Muscle layer of colon (tissue), 2 donors: ENCODE measurements around the gene STK38.

Experiments used
- H3K27ac ChIP-seq: one replicate; pipeline ENCODE4 v1.7.0; 2013; ENCODE audit warnings: low read depth, mild to moderate bottlenecking, low read length, moderate library complexity
- H3K27me3 ChIP-seq, 2 donors: one replicate each; pipeline ENCODE4 v1.7.0; 2013; ENCODE audit warnings: low read length in 2 of 2, mild to moderate bottlenecking in 2 of 2; ENCODE audit not compliant: insufficient read depth in 2 of 2, control insufficient read depth in 1 of 2
- H3K36me3 ChIP-seq: one replicate; pipeline ENCODE4 v1.7.0; 2013; ENCODE audit warnings: mild to moderate bottlenecking, low read length; ENCODE audit not compliant: insufficient read depth
- H3K4me1 ChIP-seq: one replicate; pipeline ENCODE4 v1.7.0; 2013; ENCODE audit warnings: mild to moderate bottlenecking, low read length; ENCODE audit not compliant: insufficient read depth
- H3K4me3 ChIP-seq, 2 donors: one replicate each; pipeline ENCODE4 v1.7.0; 2013; ENCODE audit warnings: low read length in 2 of 2, low read depth in 1 of 2, mild to moderate bottlenecking in 1 of 2, moderate library complexity in 1 of 2
- H3K9ac ChIP-seq: one replicate; pipeline ENCODE4 v1.7.0; 2013; ENCODE audit warnings: low read length
- H3K9me3 ChIP-seq: one replicate; pipeline ENCODE4 v1.7.0; 2013; ENCODE audit warnings: mild to moderate bottlenecking, low read length
- donor health status: abdominal sarcoma.
- donor health status: Adenocarcinoma of cecum.

STK38 gene

GRCh38 chr6:36560822-36561221, 13.5 kb upstream of the STK38 start:
- Histone ChIP-seq H3K9ac (no peak overlapping the region), H3K27ac (no peak overlapping the region), H3K4me1 (no peaks in the 10 kb centered on the region), H3K4me3 (no peak overlapping the region), H3K9me3 (no peaks in the 10 kb centered on the region), H3K27me3 (no peaks in the 10 kb centered on the region), H3K36me3 (no peaks in the 10 kb centered on the region)

- no peak overlapping the region for H3K4me3 ChIP-seq
- no peaks in the 10 kb centered on the region for H3K4me1 ChIP-seq
- no peaks in the 10 kb centered on the region for H3K9me3 ChIP-seq
- H3K9ac ChIP-seq: no peak overlapping the region
- H3K36me3 ChIP-seq: no peaks in the 10 kb centered on the region
- no peak overlapping the region for H3K27ac ChIP-seq
- no peaks in the 10 kb centered on the region for H3K27me3 ChIP-seq
Measured at GRCh38 chr6:36559011-36559793, 11.9 kb upstream of the STK38 start.

- H3K9ac ChIP-seq: no peak overlapping the region
- H3K27ac ChIP-seq: no peak overlapping the region
Measured at GRCh38 chr6:36556281-36556680, 9.0 kb upstream of the STK38 start.

GRCh38 chr6:36555750-36556252, 8.5 kb upstream of the STK38 start:
- no peak overlapping the region for H3K4me3 ChIP-seq
- H3K4me1 ChIP-seq: no peaks in the 10 kb centered on the region
- H3K27ac ChIP-seq: no peak overlapping the region
- H3K9ac ChIP-seq: no peak overlapping the region
- no peaks in the 10 kb centered on the region for H3K9me3 ChIP-seq
- no peaks in the 10 kb centered on the region for H3K36me3 ChIP-seq
- no peaks in the 10 kb centered on the region for H3K27me3 ChIP-seq

More at GRCh38 chr6:36556281-36556680, 9.0 kb upstream of the STK38 start:
- Histone ChIP-seq H3K36me3 (no peaks in the 10 kb centered on the region), H3K9me3 (no peaks in the 10 kb centered on the region), H3K4me1 (no peaks in the 10 kb centered on the region), H3K27me3 (no peaks in the 10 kb centered on the region), H3K4me3 (no peak overlapping the region)

- Histone ChIP-seq H3K27ac (no peak overlapping the region), H3K36me3 (no peaks in the 10 kb centered on the region), H3K4me3 (no peak overlapping the region)
Measured at GRCh38 chr6:36550473-36551000, 3.3 kb upstream of the STK38 start.

GRCh38 chr6:36548401-36548743, 1.1 kb upstream of the STK38 start:
- H3K27me3 ChIP-seq: no peaks in the 10 kb centered on the region
- no peak overlapping the region for H3K27ac ChIP-seq
- H3K9ac ChIP-seq: no peak overlapping the region
- H3K4me1 ChIP-seq: peaks cover 33% of the 10 kb centered on the region
- H3K36me3 ChIP-seq: no peaks in the 10 kb centered on the region
- H3K9me3 ChIP-seq: no peaks in the 10 kb centered on the region
- H3K4me3 ChIP-seq: no peak overlapping the region

More at GRCh38 chr6:36550473-36551000, 3.3 kb upstream of the STK38 start:
- Histone ChIP-seq H3K9ac (no peak overlapping the region), H3K9me3 (no peaks in the 10 kb centered on the region), H3K27me3 (no peaks in the 10 kb centered on the region), H3K4me1 (peaks cover 11% of the 10 kb centered on the region)

- H3K27ac ChIP-seq: peak overlapping the region; percentile 99
- no peak overlapping the region for H3K9ac ChIP-seq
- H3K9me3 ChIP-seq: no peaks in the 10 kb centered on the region
Measured at GRCh38 chr6:36547646-36548400, 544 bp upstream of the STK38 start.

GRCh38 chr6:36546308-36546919, 865 bp downstream of the STK38 start:
- H3K27me3 ChIP-seq: no peaks in the 10 kb centered on the region
- peak overlapping the region; percentile 95 for H3K9ac ChIP-seq
- H3K36me3 ChIP-seq: no peaks in the 10 kb centered on the region
- peak overlapping the region; percentile 93 to 95 for H3K4me3 ChIP-seq
- H3K9me3 ChIP-seq: no peaks in the 10 kb centered on the region
- H3K4me1 ChIP-seq: peaks cover 41% of the 10 kb centered on the region
- peak overlapping the region; percentile 99 for H3K27ac ChIP-seq

More at GRCh38 chr6:36547646-36548400, 544 bp upstream of the STK38 start:
- H3K4me1 ChIP-seq: peaks cover 35% of the 10 kb centered on the region
- H3K4me3 ChIP-seq: peak overlapping the region; percentile 93 to 95
- H3K36me3 ChIP-seq: no peaks in the 10 kb centered on the region
- H3K27me3 ChIP-seq: no peaks in the 10 kb centered on the region

GRCh38 chr6:36545767-36546307, 1.4 kb downstream of the STK38 start:
- Histone ChIP-seq H3K9ac (peak overlapping the region; percentile 95), H3K4me1 (peaks cover 44% of the 10 kb centered on the region), H3K27me3 (no peaks in the 10 kb centered on the region), H3K9me3 (no peaks in the 10 kb centered on the region), H3K27ac (peak overlapping the region; percentile 99), H3K36me3 (no peaks in the 10 kb centered on the region), H3K4me3 (peak overlapping the region; percentile 93 to 95)

GRCh38 chr6:36544228-36544627, 3.1 kb downstream of the STK38 start:
- Histone ChIP-seq H3K27me3 (no peaks in the 10 kb centered on the region), H3K36me3 (peaks cover 12% of the 10 kb centered on the region), H3K9me3 (no peaks in the 10 kb centered on the region), H3K27ac (no peak overlapping the region), H3K4me3 (peak overlapping the region in 1 of 2 donors; percentile 9), H3K4me1 (peaks cover 44% of the 10 kb centered on the region), H3K9ac (no peak overlapping the region)

- Histone ChIP-seq H3K4me3 (no peak overlapping the region), H3K27me3 (no peaks in the 10 kb centered on the region), H3K9ac (no peak overlapping the region), H3K36me3 (peaks cover 17% of the 10 kb centered on the region), H3K27ac (no peak overlapping the region), H3K9me3 (no peaks in the 10 kb centered on the region), H3K4me1 (peaks cover 39% of the 10 kb centered on the region)
Measured at GRCh38 chr6:36542041-36542440, 5.2 kb downstream of the STK38 start.
